HepG2 (cell line): ENCODE measurements around the gene SRBD1. TPM values are rescaled to one million over a fixed set of nuclear protein-coding genes. Genes with fewer than 3 reads are reported as not detected.

ENCODE experiments used
- ATAC-seq: fragments of 200-7000 bp; cut with Tn5 transposase; 3 replicates; pipeline ENCODE4 v1.9.1; 2020; ENCODE audit warnings: mild to moderate bottlenecking, moderate library complexity
- BruUV-seq: library from RNA; stranded (reverse); fragments of 400-500 nt; replicated peaks from 2 replicates; lab custom pipeline; 2021; lab: Mats Ljungman, UMichigan
- CTCF ChIA-PET: fragments of 300-600 bp; formaldehyde crosslinking; extraction: SDS; loops from one replicate; lab custom pipeline; 2021; ENCODE audit warnings: low total read pairs, inconsistent platforms, low intra/inter-chr PET ratio; lab: Yijun Ruan, JAX
- POLR2A ChIA-PET: fragments of 350-600 bp; sonication (Branson Sonifier 250); formaldehyde crosslinking; loops from one replicate; lab custom pipeline; 2020; ENCODE audit warnings: antibody characterized with exemption, inconsistent platforms; lab: Yijun Ruan, JAX
- DNase-seq: peaks from one replicate; pipeline ENCODE4 v3.0.0-alpha.2; 2015; ENCODE audit warnings: low spot score
- FAIRE-seq: peaks from 3 replicates; lab custom pipeline; 2011; peaks lifted over from hg19 to GRCh38; lab: Jason Lieb, UNC
- H2AFZ ChIP-seq: one replicate; pipeline ENCODE4 v1.6.1; 2011; ENCODE audit warnings: low read length, inconsistent platforms
- H3K27ac ChIP-seq: fragments of 300-600 bp; 3 replicates; pipeline ENCODE4 v1.8.0; 2011; ENCODE audit warnings: mixed run types, mild to moderate bottlenecking, mixed read lengths, low read length, inconsistent platforms; ENCODE audit not compliant: insufficient read depth; ENCODE audit errors: extremely low read length
- H3K27me3 ChIP-seq, 2 experiments: fragments of 200-600 bp in 1 of 2; 2 replicates in 1 of 2; 3 replicates in 1 of 2; pipeline versions ENCODE4 v1.6.0 to v1.8.0; 2011; ENCODE audit warnings: low read length in 2 of 2, mild to moderate bottlenecking in 2 of 2, moderate library complexity in 2 of 2, inconsistent platforms in 1 of 2; ENCODE audit not compliant: insufficient read depth in 2 of 2, control insufficient read depth in 1 of 2
- H3K36me3 ChIP-seq, 2 experiments: fragments of 200-600 bp in 1 of 2; replicated peaks in 1 of 2; 2 replicates in 1 of 2; 3 replicates in 1 of 2; pipeline versions ENCODE4 v1.5.1 to v1.8.0; 2011; ENCODE audit warnings: low read length in 2 of 2, inconsistent platforms in 1 of 2; ENCODE audit not compliant: insufficient read depth in 2 of 2, control insufficient read depth in 1 of 2
- H3K4me1 ChIP-seq: 2 replicates; pipeline ENCODE4 v1.5.1; 2012; ENCODE audit warnings: low read length, inconsistent platforms; ENCODE audit not compliant: insufficient read depth
- H3K4me2 ChIP-seq: 2 replicates; pipeline ENCODE4 v1.6.0; 2011; ENCODE audit warnings: low read depth, low read length, inconsistent platforms
- H3K4me3 ChIP-seq, 3 experiments: fragments of 200-600 bp in 1 of 3; sonication (generic), shearing (Covaris generic) in 1 of 3; replicated peaks in 1 of 3; 2 replicates each; pipeline ENCODE4 v1.5.1; 2011 to 2016; ENCODE audit warnings: low read length in 3 of 3, inconsistent platforms in 2 of 3, low read depth in 2 of 3, mild to moderate bottlenecking in 2 of 3, control low read depth in 1 of 3, mixed read lengths in 1 of 3; ENCODE audit not compliant: insufficient read depth in 1 of 3
- H3K79me2 ChIP-seq: one replicate; pipeline ENCODE4 v1.6.1; 2011; ENCODE audit warnings: low read length, inconsistent platforms; ENCODE audit not compliant: insufficient read depth
- H3K9ac ChIP-seq: 2 replicates; pipeline ENCODE4 v1.6.0; 2011; ENCODE audit warnings: mild to moderate bottlenecking, low read depth, low read length, inconsistent platforms; ENCODE audit not compliant: insufficient read depth
- H3K9me3 ChIP-seq: 2 replicates; pipeline ENCODE4 v1.5.1; 2012; ENCODE audit warnings: mild to moderate bottlenecking, low read length
- H4K20me1 ChIP-seq: 2 replicates; pipeline ENCODE4 v1.6.0; 2011; ENCODE audit warnings: inconsistent platforms, mild to moderate bottlenecking, low read length, moderate library complexity; ENCODE audit not compliant: insufficient read depth
- HMG20B ChIP-seq: conservative IDR thresholded peaks from 2 replicates; pipeline ENCODE4 v1.6.1; 2016; ENCODE audit warnings: missing genetic modification reagents, missing compliant biosample characterization
- KDM4B ChIP-seq: sonication (generic); formaldehyde crosslinking; IDR thresholded peaks from 2 replicates; pipeline ENCODE4 v1.4.0; 2020; ENCODE audit warnings: missing genetic modification reagents
- POLR2AphosphoS2 ChIP-seq: IDR thresholded peaks from 2 replicates; pipeline ENCODE4 v1.6.1; 2011; ENCODE audit warnings: low read depth, low read length, improper control_type of control experiment
- PRDM15 ChIP-seq: sonication (generic); formaldehyde crosslinking; IDR thresholded peaks from 2 replicates; pipeline ENCODE4 v1.4.0; 2020; ENCODE audit warnings: missing genetic modification reagents
- TEAD3 ChIP-seq: optimal IDR thresholded peaks from 2 replicates; pipeline ENCODE3; 2016; ENCODE audit warnings: borderline replicate concordance
- YEATS2 ChIP-seq: sonication (generic); formaldehyde crosslinking; IDR thresholded peaks from 2 replicates; pipeline ENCODE4 v1.4.0; 2020; ENCODE audit warnings: missing genetic modification reagents, borderline replicate concordance
- ZBTB7A ChIP-seq: sonication (generic); formaldehyde crosslinking; IDR thresholded peaks from 2 replicates; pipeline ENCODE4 v1.8.0; 2022; ENCODE audit warnings: mild to moderate bottlenecking, missing genetic modification reagents
- ZNF180 ChIP-seq: sonication (generic); formaldehyde crosslinking; IDR thresholded peaks from 2 replicates; pipeline ENCODE4 v1.4.0; 2020; ENCODE audit warnings: low read depth, missing genetic modification reagents, borderline replicate concordance
- ZNF296 ChIP-seq: sonication (generic); formaldehyde crosslinking; conservative IDR thresholded peaks from 2 replicates; pipeline ENCODE4 v1.5.0; 2020; ENCODE audit warnings: mild to moderate bottlenecking, missing genetic modification reagents
- ZNF331 ChIP-seq: sonication (generic); formaldehyde crosslinking; IDR thresholded peaks from 2 replicates; pipeline ENCODE4 v1.4.0; 2020; ENCODE audit warnings: missing genetic modification reagents
- ZNF570 ChIP-seq: sonication (generic); formaldehyde crosslinking; IDR thresholded peaks from 2 replicates; pipeline ENCODE4 v1.4.0; 2020; ENCODE audit warnings: mild to moderate bottlenecking, missing genetic modification reagents, borderline replicate concordance
- ZNF572 ChIP-seq: sonication (generic); formaldehyde crosslinking; IDR thresholded peaks from 2 replicates; pipeline ENCODE4 v1.5.1; 2020; ENCODE audit warnings: mild to moderate bottlenecking, missing genetic modification reagents
- WGBS: methylation state at CpG from one replicate; pipeline ENCODE4 v1.1.6; 2017; ENCODE audit warnings: low lambda C conversion rate; 5-methylcytosine and 5-hydroxymethylcytosine counted together
- in situ Hi-C: cut with HindIII; loops from 2 replicates; pipeline ENCODE4 v1.10.0; 2017; ENCODE audit warnings: low pct_unique_long_range_greater_than_20kb; ENCODE audit not compliant: extremely low pct_ligation_motif_present
- intact Hi-C: fragments of 100-400 bp; cut with micrococcal nuclease; formaldehyde crosslinking; loops from one replicate; pipeline ENCODE4 v1.10.0; 2022; ENCODE audit not compliant: unreplicated experiment
- polyA plus RNA-seq, 8 experiments: library from polyadenylated mRNA; depleted of rRNA in 3 of 8; stranded (reverse) in 7 of 8; unstranded in 1 of 8; fragments of >200 nt; fragmentation: Illumina TruSeq in 4 of 8; extraction: Trizol in 4 of 8; gene quantifications; 2 replicates each; pipeline versions ENCODE4 v1.2.1 to v1.2.3, GENCODE V29; 2011 to 2016; ENCODE audit warnings: low read depth in 4 of 8, missing spikeins in 1 of 8, mixed read lengths in 1 of 8; ENCODE audit not compliant: insufficient read depth in 1 of 8
- total RNA-seq, 5 experiments: library from RNA; depleted of rRNA; stranded (reverse); fragments of >200 nt; fragmentation: Illumina TruSeq; extraction: Trizol; gene quantifications; 2 replicates each; pipeline ENCODE4 v1.2.3, GENCODE V29; 2016; ENCODE audit warnings: low read depth in 1 of 5
- TF ChIP-seq, protein P1 (sequence below): fragments of 450-650 bp; IDR thresholded peaks from 2 replicates; pipeline ENCODE4 v1.6.1; 2017

The SRBD1 gene
- total and polyA plus RNA-seq, 2 of the 13 experiments (the other 11 are each of a cell fraction or from before 2014, with no cell fraction given): 3.2 to 23.9 TPM

DNA sequence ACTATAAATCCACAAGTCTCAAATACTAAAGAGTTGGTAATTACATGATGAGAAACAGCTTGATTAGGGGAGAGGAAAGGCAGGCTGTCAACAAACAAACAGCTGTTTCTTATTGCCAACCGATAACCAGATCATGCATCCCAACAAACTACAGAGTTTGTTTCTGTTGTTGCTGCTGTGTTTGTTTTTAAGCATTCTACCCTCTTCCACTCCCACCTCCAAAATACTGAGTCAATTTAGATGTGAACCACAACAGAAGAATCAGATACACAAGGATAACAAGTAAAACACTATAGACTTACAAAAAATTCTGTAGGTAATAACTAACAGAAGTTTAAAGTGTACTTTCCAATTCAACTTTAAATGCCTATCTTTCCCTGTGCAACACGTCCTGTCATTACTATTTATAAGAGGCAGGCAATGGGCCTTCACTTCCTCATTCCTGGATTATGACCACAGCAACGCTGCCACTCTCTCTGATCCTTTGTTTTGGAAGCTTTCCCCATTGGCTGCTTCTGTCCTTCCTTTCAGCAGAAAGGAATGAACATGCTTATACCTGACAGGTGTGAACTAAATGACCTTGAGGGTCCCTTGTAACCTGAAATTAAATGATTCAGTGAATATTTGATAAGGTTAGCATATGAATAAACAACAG is 152.0 kb downstream of the SRBD1 start:
- Histone ChIP-seq H3K27ac (no peak overlapping the region), H3K4me1 (no peaks in the 10 kb centered on the region), H3K36me3 (peaks cover 0 to 2% of the 10 kb centered on the region in 2 experiments; a peak in 2 of 5 replicates), H2AFZ (no peak overlapping the region), H3K4me3 (no peak overlapping the region), H3K79me2 (no peaks in the 10 kb centered on the region), H3K27me3 (no peaks in the 10 kb centered on the region), H4K20me1 (no peaks in the 10 kb centered on the region), H3K9me3 (no peaks in the 10 kb centered on the region), H3K4me2 (no peak overlapping the region), H3K9ac (no peak overlapping the region)
- no peak for ATAC-seq
- intact Hi-C loops (no loop called here), in situ Hi-C loops (no loop called here)
- peak; percentile 37 for TF ChIP-seq TEAD3 (CRISPR knock-in tag)
- TF ChIP-seq ZBTB7A: no peak
- CTCF ChIA-PET: no interaction called here
- POLR2A ChIA-PET: interaction anchor here (1.0 kb wide), 1 partner anchor 10 kb away, joined by 3 read pairs; no protein-coding TSS in a partner anchor
- FAIRE-seq: no peak
- BruUV-seq: no TSS peak
- WGBS: 93% methylated on average over 3 of the region's 3 CpGs
- DNase-seq: peak; percentile 19

DNA sequence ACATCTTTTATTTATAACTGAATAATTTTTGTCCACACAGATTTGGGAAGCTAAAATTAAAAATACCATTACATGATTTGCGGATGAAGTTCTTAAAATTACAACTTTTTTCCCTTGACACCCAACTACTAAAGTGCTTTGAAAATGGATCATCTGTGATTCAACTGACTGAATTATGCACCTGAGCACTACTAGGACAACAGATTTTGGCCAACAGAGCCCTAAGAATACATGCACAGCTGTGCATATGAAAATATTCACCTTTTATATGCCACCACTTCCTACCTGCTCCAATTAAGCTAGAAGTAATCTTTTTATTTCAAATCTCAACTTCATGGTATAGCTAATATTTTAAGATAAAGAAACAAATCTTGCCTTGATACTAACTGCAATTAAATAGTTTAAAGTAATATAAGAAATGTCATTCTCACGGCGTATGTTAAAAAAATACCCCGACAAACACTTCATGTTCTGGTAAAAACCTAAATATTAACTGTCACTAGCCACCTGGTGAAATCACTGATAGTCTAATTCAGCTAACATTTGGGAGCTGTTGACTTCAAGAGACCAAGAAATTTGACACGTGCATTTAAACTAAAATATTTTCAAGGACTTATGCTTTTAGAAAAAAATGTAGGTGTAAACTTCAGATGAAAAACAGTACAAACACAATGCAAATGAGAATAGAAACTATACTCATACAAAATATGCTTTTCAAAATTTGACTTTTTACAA is 153.7 kb downstream of the SRBD1 start:
- in situ Hi-C loops: no loop called here
- H3K79me2 ChIP-seq: no peaks in the 10 kb centered on the region
- ATAC-seq: no peak
- H3K36me3 ChIP-seq: peaks cover 0 to 2% of the 10 kb centered on the region in 2 experiments; a peak in 2 of 5 replicates
- intact Hi-C loops: no loop called here
- no peak overlapping the region for H3K4me2 ChIP-seq
- POLR2A ChIA-PET: no interaction called here
- H3K9me3 ChIP-seq: no peaks in the 10 kb centered on the region
- CTCF ChIA-PET: no interaction called here
- DNase-seq: no peak
- no peaks in the 10 kb centered on the region for H3K27me3 ChIP-seq
- BruUV-seq: no TSS peak
- no peak overlapping the region for H3K27ac ChIP-seq
- WGBS: 96% methylated on average over 5 of the region's 5 CpGs
- no peak overlapping the region for H3K9ac ChIP-seq
- no peaks in the 10 kb centered on the region for H3K4me1 ChIP-seq
- H4K20me1 ChIP-seq: no peaks in the 10 kb centered on the region
- H2AFZ ChIP-seq: no peak overlapping the region
- FAIRE-seq: no peak
- no peak overlapping the region for H3K4me3 ChIP-seq
- TF ChIP-seq ZNF572 (CRISPR knock-in tag) (no peak), KDM4B (CRISPR knock-in tag) (no peak), YEATS2 (no peak), ZNF180 (CRISPR knock-in tag) (no peak), ZNF331 (CRISPR knock-in tag) (no peak), POLR2AphosphoS2 (no peak), HMG20B (CRISPR knock-in tag) (no peak), ZNF296 (CRISPR knock-in tag) (no peak), ZNF570 (CRISPR knock-in tag) (no peak), PRDM15 (no peak)
- TF ChIP-seq, protein P1, sequence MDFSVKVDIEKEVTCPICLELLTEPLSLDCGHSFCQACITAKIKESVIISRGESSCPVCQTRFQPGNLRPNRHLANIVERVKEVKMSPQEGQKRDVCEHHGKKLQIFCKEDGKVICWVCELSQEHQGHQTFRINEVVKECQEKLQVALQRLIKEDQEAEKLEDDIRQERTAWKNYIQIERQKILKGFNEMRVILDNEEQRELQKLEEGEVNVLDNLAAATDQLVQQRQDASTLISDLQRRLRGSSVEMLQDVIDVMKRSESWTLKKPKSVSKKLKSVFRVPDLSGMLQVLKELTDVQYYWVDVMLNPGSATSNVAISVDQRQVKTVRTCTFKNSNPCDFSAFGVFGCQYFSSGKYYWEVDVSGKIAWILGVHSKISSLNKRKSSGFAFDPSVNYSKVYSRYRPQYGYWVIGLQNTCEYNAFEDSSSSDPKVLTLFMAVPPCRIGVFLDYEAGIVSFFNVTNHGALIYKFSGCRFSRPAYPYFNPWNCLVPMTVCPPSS: no peak
